IMR-90 (cell line): ENCODE data around the gene DMRT1. TPM values are rescaled to one million over a fixed set of nuclear protein-coding genes. Genes with fewer than 3 reads are reported as not detected.
"Not testable (repeated sequence)": the region's sequence is repeated elsewhere in the genome, so short reads cannot be mapped to it uniquely, and the experiment has no call there.

Experiments used
- ATAC-seq: fragments of 200-7000 bp; cut with Tn5 transposase; 2 replicates; pipeline ENCODE4 v1.9.1; 2020; ENCODE audit warnings: low read depth, mild to moderate bottlenecking, moderate library complexity
- BruUV-seq: library from RNA; stranded (reverse); fragments of 400-500 nt; replicated peaks from 2 replicates; lab custom pipeline; 2021; lab: Mats Ljungman, UMichigan
- CTCF ChIA-PET: fragments of 300-600 bp; formaldehyde crosslinking; extraction: SDS; loops from one replicate; lab custom pipeline; 2021; ENCODE audit warnings: antibody characterized with exemption; lab: Yijun Ruan, JAX
- POLR2A ChIA-PET: fragments of 300-600 bp; sonication (Branson Sonifier 250); formaldehyde crosslinking; loops from one replicate; lab custom pipeline; 2022; ENCODE audit warnings: antibody characterized with exemption; ENCODE audit not compliant: unreplicated experiment; lab: Charles Lee
- DNase-seq: peaks from one replicate; pipeline ENCODE4 v3.0.0; 2013
- H2AFZ ChIP-seq: replicated peaks from 2 replicates; pipeline ENCODE3; 2013; ENCODE audit warnings: low read length, mild to moderate bottlenecking; ENCODE audit not compliant: poor library complexity
- H2AK5ac ChIP-seq: 2 replicates; pipeline ENCODE4 v1.6.1; 2013; ENCODE audit warnings: low read depth, low read length, inconsistent platforms
- H2AK9ac ChIP-seq: replicated peaks from 2 replicates; pipeline ENCODE3; 2013; ENCODE audit warnings: mild to moderate bottlenecking, low read depth, low read length, moderate library complexity; ENCODE audit not compliant: poor library complexity
- H2BK120ac ChIP-seq: 2 replicates; pipeline ENCODE4 v1.6.1; 2013; ENCODE audit warnings: low read depth, low read length, inconsistent platforms
- H2BK15ac ChIP-seq: 3 replicates; pipeline ENCODE4 v1.6.1; 2013; ENCODE audit warnings: low read depth, low read length, inconsistent platforms
- H2BK20ac ChIP-seq: 2 replicates; pipeline ENCODE4 v1.6.1; 2013; ENCODE audit warnings: low read depth, mild to moderate bottlenecking, inconsistent platforms, low read length, moderate library complexity
- H2BK5ac ChIP-seq: 2 replicates; pipeline ENCODE4 v1.6.1; 2013; ENCODE audit warnings: mild to moderate bottlenecking, low read depth, low read length, inconsistent platforms; ENCODE audit not compliant: poor library complexity, severe bottlenecking
- H3K14ac ChIP-seq: replicated peaks from 2 replicates; pipeline ENCODE4 v1.6.1; 2013; ENCODE audit warnings: low read depth, low read length, inconsistent platforms
- H3K18ac ChIP-seq: 2 replicates; pipeline ENCODE4 v1.6.1; 2013; ENCODE audit warnings: low read depth, low read length, control low read depth
- H3K23ac ChIP-seq: 2 replicates; pipeline ENCODE4 v1.6.1; 2013; ENCODE audit warnings: low read depth, low read length, inconsistent platforms
- H3K27ac ChIP-seq: 2 replicates; pipeline ENCODE4 v1.5.1; 2013; ENCODE audit warnings: mild to moderate bottlenecking, control low read depth, low read length; ENCODE audit not compliant: insufficient read depth
- H3K27me3 ChIP-seq: 2 replicates; pipeline ENCODE4 v1.6.1; 2013; ENCODE audit warnings: low read length; ENCODE audit not compliant: control insufficient read depth, insufficient read depth
- H3K36me3 ChIP-seq: 2 replicates; pipeline ENCODE4 v1.6.1; 2013; ENCODE audit warnings: low read length, mixed read lengths; ENCODE audit not compliant: control insufficient read depth, insufficient read depth
- H3K4ac ChIP-seq: 2 replicates; pipeline ENCODE4 v1.6.1; 2013; ENCODE audit warnings: low read depth, low read length, inconsistent platforms
- H3K4me1 ChIP-seq: 2 replicates; pipeline ENCODE4 v1.6.1; 2013; ENCODE audit warnings: low read length, mixed read lengths; ENCODE audit not compliant: control insufficient read depth, insufficient read depth
- H3K4me2 ChIP-seq: 2 replicates; pipeline ENCODE4 v1.6.1; 2013; ENCODE audit warnings: low read depth, mild to moderate bottlenecking, control low read depth, low read length, moderate library complexity
- H3K4me3 ChIP-seq: 2 replicates; pipeline ENCODE4 v1.5.1; 2013; ENCODE audit warnings: low read depth, mild to moderate bottlenecking, control low read depth, low read length, moderate library complexity; ENCODE audit not compliant: insufficient read depth
- H3K56ac ChIP-seq: 2 replicates; pipeline ENCODE4 v1.6.1; 2013; ENCODE audit warnings: low read length, inconsistent platforms; ENCODE audit not compliant: insufficient read depth; ENCODE audit errors: extremely low read depth
- H3K79me1 ChIP-seq, 2 experiments: 2 replicates each; pipeline ENCODE4 v1.6.1; 2013; ENCODE audit warnings: low read length in 2 of 2, inconsistent platforms in 1 of 2, low read depth in 1 of 2
- H3K9ac ChIP-seq: 2 replicates; pipeline ENCODE4 v1.6.1; 2013; ENCODE audit warnings: low read depth, low read length, control low read depth
- H3K9me1 ChIP-seq: 2 replicates; pipeline ENCODE4 v1.6.1; 2013; ENCODE audit warnings: low read length, inconsistent platforms; ENCODE audit not compliant: insufficient read depth
- H3K9me3 ChIP-seq: 2 replicates; pipeline ENCODE4 v1.6.1; 2013; ENCODE audit warnings: low read length; ENCODE audit not compliant: control insufficient read depth, insufficient read depth
- H4K20me1 ChIP-seq: 2 replicates; pipeline ENCODE4 v1.6.1; 2013; ENCODE audit warnings: low read length, inconsistent platforms; ENCODE audit not compliant: insufficient read depth
- H4K5ac ChIP-seq: 2 replicates; pipeline ENCODE4 v1.6.1; 2013; ENCODE audit warnings: mild to moderate bottlenecking, low read depth, low read length, control low read depth
- H4K8ac ChIP-seq, 2 experiments: 2 replicates each; pipeline ENCODE4 v1.6.1; 2013; ENCODE audit warnings: low read depth in 2 of 2, low read length in 2 of 2, control low read depth in 1 of 2, inconsistent platforms in 1 of 2
- H4K91ac ChIP-seq: 2 replicates; pipeline ENCODE4 v1.6.1; 2013; ENCODE audit warnings: low read depth, low read length, inconsistent platforms; ENCODE audit not compliant: insufficient read depth
- WGBS, 2 experiments: methylation state at CpG; one replicate each; pipeline versions ENCODE4 v1.1.5 to v1.1.7; 2013; ENCODE audit warnings: missing lambda C conversion rate in 2 of 2; ENCODE audit not compliant: insufficient read length in 1 of 2; ENCODE audit errors: extremely low coverage in 2 of 2; 5-methylcytosine and 5-hydroxymethylcytosine counted together
- dilution Hi-C: fragments of 300-500 bp; cut with HindIII; formaldehyde crosslinking; loops from one replicate; pipeline ENCODE4 v1.14.3; 2018; ENCODE audit warnings: low sequenced_read_pairs; ENCODE audit not compliant: unreplicated experiment
- in situ Hi-C: fragments of 300-500 bp; cut with MboI; formaldehyde crosslinking; loops from 3 replicates; pipeline ENCODE4 v1.14.3; 2019; ENCODE audit warnings: low sequenced_read_pairs, inconsistent platforms, mixed read lengths
- intact Hi-C: fragments of 100-400 bp; cut with micrococcal nuclease; formaldehyde crosslinking; loops from 2 replicates; pipeline ENCODE4 v1.10.0; 2022
- polyA plus RNA-seq, 3 experiments: library from polyadenylated mRNA; depleted of rRNA; stranded (reverse); fragments of >200 nt; gene quantifications; 2 replicates each; pipeline ENCODE4 v1.2.3, GENCODE V29; 2012; ENCODE audit warnings: low replicate concordance in 1 of 3
- total RNA-seq: library from RNA; depleted of rRNA; stranded (reverse); fragments of >200 nt; gene quantifications from 2 replicates; pipeline ENCODE4 v1.2.3, GENCODE V29; 2012

Gene DMRT1
- total and polyA plus RNA-seq, 2 of the 4 experiments (the other 2 are of a cell fraction), result not detected

DNA sequence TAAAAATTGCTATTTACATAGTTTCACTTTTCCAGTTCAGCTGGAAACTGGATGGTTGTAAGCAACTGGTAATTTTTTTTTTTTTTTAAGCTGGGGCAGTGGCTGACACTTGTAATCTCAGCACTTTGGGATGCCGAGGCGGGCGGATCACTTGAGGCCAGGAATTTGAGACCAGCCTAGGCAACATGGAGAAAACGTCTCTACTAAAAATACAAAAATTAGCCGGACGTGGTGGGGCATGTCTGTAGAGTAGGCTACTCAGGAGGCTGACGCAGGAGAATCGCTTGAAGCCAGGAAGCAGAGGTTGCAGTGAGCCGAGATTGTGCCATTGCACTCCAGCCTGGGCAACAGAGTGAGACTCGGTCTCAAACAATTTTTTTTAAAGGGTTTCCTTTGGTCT is 72.0 kb downstream of the DMRT1 start:
- H2BK5ac ChIP-seq, BruUV-seq, H3K9me1 ChIP-seq, H2BK20ac ChIP-seq, H2BK15ac ChIP-seq, H4K5ac ChIP-seq, intact Hi-C loops, H3K36me3 ChIP-seq, H3K14ac ChIP-seq, ATAC-seq, H4K8ac ChIP-seq, H3K79me1 ChIP-seq, H3K9me3 ChIP-seq, H3K4me1 ChIP-seq, H3K9ac ChIP-seq, DNase-seq, H2AFZ ChIP-seq, H2AK5ac ChIP-seq, H4K91ac ChIP-seq, H3K4ac ChIP-seq, H3K23ac ChIP-seq, H4K20me1 ChIP-seq, H3K4me3 ChIP-seq, dilution Hi-C loops, CTCF ChIA-PET, H2AK9ac ChIP-seq, H3K56ac ChIP-seq, in situ Hi-C loops, H3K27ac ChIP-seq, POLR2A ChIA-PET, H3K18ac ChIP-seq, H2BK120ac ChIP-seq, H3K27me3 ChIP-seq, H3K4me2 ChIP-seq: not testable (repeated sequence)
- 55% methylated on average over 4 of the region's 10 CpGs; no CpG with 5 or more reads in 1 of the 2 experiments for WGBS, 2 experiments
